H1 (cell line): ENCODE results near the gene SLC4A7. TPM values are rescaled to one million over a fixed set of nuclear protein-coding genes. Genes with fewer than 3 reads are reported as not detected.

Experiments
- CTCF ChIA-PET: fragments of 300-600 bp; sonication (Branson Sonifier 250); formaldehyde crosslinking; loops from one replicate; lab custom pipeline; 2021; ENCODE audit not compliant: partially characterized antibody; lab: Charles Lee
- POLR2A ChIA-PET: fragments of 300-600 bp; sonication (Branson Sonifier 250); formaldehyde crosslinking; loops from one replicate; lab custom pipeline; 2021; ENCODE audit warnings: inconsistent platforms; ENCODE audit not compliant: partially characterized antibody; lab: Charles Lee
- DNase-seq, 2 experiments: peaks; one replicate each; pipeline versions ENCODE4 v3.0.0 to v3.0.0-alpha.2; 2010 to 2022; ENCODE audit warnings: low spot score in 2 of 2, low read depth in 1 of 2, mixed read lengths in 1 of 2
- FAIRE-seq: peaks from 2 replicates; lab custom pipeline; 2011; peaks lifted over from hg19 to GRCh38; lab: Jason Lieb, UNC
- H2AFZ ChIP-seq: 2 replicates; pipeline ENCODE4 v1.8.1; 2012; ENCODE audit warnings: low read length, inconsistent platforms
- H2AK5ac ChIP-seq: 2 replicates; pipeline ENCODE4 v1.6.1; 2013; ENCODE audit warnings: low read depth, low read length
- H2BK120ac ChIP-seq: replicated peaks from 2 replicates; pipeline ENCODE3; 2013; ENCODE audit warnings: low read depth, low read length, inconsistent platforms
- H2BK12ac ChIP-seq: 2 replicates; pipeline ENCODE4 v1.6.1; 2013; ENCODE audit warnings: low read depth, low read length
- H2BK15ac ChIP-seq: 2 replicates; pipeline ENCODE4 v1.6.1; 2013; ENCODE audit warnings: low read length
- H2BK20ac ChIP-seq: 2 replicates; pipeline ENCODE4 v1.6.1; 2013; ENCODE audit warnings: low read length
- H2BK5ac ChIP-seq: 2 replicates; pipeline ENCODE4 v1.6.1; 2013; ENCODE audit warnings: low read depth, low read length
- H3K14ac ChIP-seq: 2 replicates; pipeline ENCODE4 v1.6.1; 2013; ENCODE audit warnings: inconsistent platforms; ENCODE audit not compliant: insufficient read length
- H3K18ac ChIP-seq: 2 replicates; pipeline ENCODE4 v1.6.1; 2013; ENCODE audit warnings: low read length; ENCODE audit errors: extremely low read depth
- H3K23ac ChIP-seq: 2 replicates; pipeline ENCODE4 v1.6.1; 2013; ENCODE audit warnings: inconsistent platforms; ENCODE audit not compliant: insufficient read length
- H3K23me2 ChIP-seq: 2 replicates; pipeline ENCODE4 v1.6.1; 2013; ENCODE audit warnings: low read depth, low read length
- H3K27ac ChIP-seq: 2 replicates; pipeline ENCODE4 v1.6.1; 2011; ENCODE audit warnings: low read depth, low read length, inconsistent platforms
- H3K27me3 ChIP-seq, 4 experiments: replicated peaks in 1 of 4; 1 replicate in 1 of 4; 2 replicates in 3 of 4; pipeline versions ENCODE4 v1.6.1 to v1.8.1; 2011 to 2013; ENCODE audit warnings: low read length in 3 of 4, mild to moderate bottlenecking in 3 of 4, inconsistent platforms in 2 of 4, mixed read lengths in 2 of 4, moderate library complexity in 1 of 4; ENCODE audit not compliant: control insufficient read depth in 3 of 4, insufficient read depth in 3 of 4; ENCODE audit errors: extremely low read depth in 1 of 4
- H3K36me3 ChIP-seq, 4 experiments: 2 replicates each; pipeline versions ENCODE4 v1.6.1 to v1.8.1; 2011 to 2013; ENCODE audit warnings: mild to moderate bottlenecking in 4 of 4, low read length in 3 of 4, moderate library complexity in 2 of 4, control low read depth in 1 of 4, inconsistent platforms in 1 of 4; ENCODE audit not compliant: insufficient read depth in 4 of 4, control insufficient read depth in 2 of 4
- H3K4ac ChIP-seq: replicated peaks from 2 replicates; pipeline ENCODE3; 2013; ENCODE audit warnings: low read length, low read depth, mixed read lengths, inconsistent platforms; ENCODE audit not compliant: insufficient read length
- H3K4me1 ChIP-seq, 4 experiments: replicated peaks in 1 of 4; 1 replicate in 1 of 4; 2 replicates in 3 of 4; pipeline versions ENCODE4 v1.6.1 to v1.8.1; 2011 to 2013; ENCODE audit warnings: low read length in 3 of 4, inconsistent platforms in 2 of 4, mixed read lengths in 1 of 4; ENCODE audit not compliant: insufficient read depth in 4 of 4, control insufficient read depth in 3 of 4
- H3K4me2 ChIP-seq, 2 experiments: 2 replicates each; pipeline versions ENCODE4 v1.6.1 to v1.8.1; 2011 to 2013; ENCODE audit warnings: low read depth in 2 of 2, low read length in 2 of 2, control low read depth in 1 of 2, inconsistent platforms in 1 of 2, mild to moderate bottlenecking in 1 of 2; ENCODE audit not compliant: insufficient read depth in 1 of 2
- H3K4me3 ChIP-seq, 4 experiments: fragments of 200-600, 300-600 bp in 1 of 4; sonication (generic), shearing (Covaris generic), sonication (Bioruptor Twin) in 1 of 4; 2 replicates each; pipeline versions ENCODE4 v1.5.1 to v1.8.1; 2011 to 2016; ENCODE audit warnings: low read length in 4 of 4, low read depth in 3 of 4, control low read depth in 2 of 4, inconsistent platforms in 2 of 4, mild to moderate bottlenecking in 2 of 4, mixed read lengths in 1 of 4, moderate library complexity in 1 of 4; ENCODE audit not compliant: insufficient read depth in 2 of 4; ENCODE audit errors: extremely low read depth in 1 of 4
- H3K56ac ChIP-seq: replicated peaks from 2 replicates; pipeline ENCODE3; 2013; ENCODE audit warnings: low read depth, mild to moderate bottlenecking, mixed read lengths, low read length, inconsistent platforms; ENCODE audit not compliant: insufficient read length
- H3K79me1 ChIP-seq: 2 replicates; pipeline ENCODE4 v1.6.1; 2013; ENCODE audit warnings: low read depth, low read length, control low read depth
- H3K79me2 ChIP-seq, 2 experiments: 2 replicates each; pipeline versions ENCODE4 v1.6.1 to v1.8.1; 2012 to 2013; ENCODE audit warnings: low read length in 2 of 2, mild to moderate bottlenecking in 2 of 2, inconsistent platforms in 1 of 2; ENCODE audit not compliant: insufficient read depth in 2 of 2, control insufficient read depth in 1 of 2
- H3K9ac ChIP-seq, 4 experiments: replicated peaks in 1 of 4; 1 replicate in 1 of 4; 2 replicates in 3 of 4; pipeline versions ENCODE4 v1.6.1 to v1.8.1; 2011 to 2013; ENCODE audit warnings: low read depth in 3 of 4, low read length in 3 of 4, control low read depth in 2 of 4, mild to moderate bottlenecking in 2 of 4, moderate library complexity in 2 of 4, inconsistent platforms in 1 of 4; ENCODE audit errors: extremely low read depth in 1 of 4
- H3K9me3 ChIP-seq, 2 experiments: 2 replicates each; pipeline versions ENCODE4 v1.6.1 to v1.8.1; 2012 to 2013; ENCODE audit warnings: mild to moderate bottlenecking in 2 of 2, moderate library complexity in 2 of 2, control low read depth in 1 of 2, inconsistent platforms in 1 of 2, low read depth in 1 of 2, low read length in 1 of 2, mixed read lengths in 1 of 2; ENCODE audit not compliant: insufficient read depth in 2 of 2
- H4K20me1 ChIP-seq, 2 experiments: replicated peaks in 1 of 2; 2 replicates each; pipeline versions ENCODE3 to v1.8.1; 2011 to 2013; ENCODE audit warnings: inconsistent platforms in 2 of 2, low read length in 2 of 2, mild to moderate bottlenecking in 1 of 2; ENCODE audit not compliant: insufficient read depth in 2 of 2, control insufficient read depth in 1 of 2
- H4K5ac ChIP-seq: 2 replicates; pipeline ENCODE4 v1.6.1; 2013; ENCODE audit warnings: low read length, low read depth, mixed read lengths, inconsistent platforms; ENCODE audit not compliant: insufficient read length
- H4K8ac ChIP-seq: 2 replicates; pipeline ENCODE4 v1.8.0; 2013; ENCODE audit warnings: mild to moderate bottlenecking, moderate library complexity, low read length, inconsistent platforms; ENCODE audit not compliant: insufficient read depth; ENCODE audit errors: extremely low read depth
- H4K91ac ChIP-seq: replicated peaks from 2 replicates; pipeline ENCODE3; 2013; ENCODE audit warnings: low read length, mixed read lengths, inconsistent platforms; ENCODE audit not compliant: insufficient read length
- CHD2 ChIP-seq: IDR thresholded peaks from 2 replicates; pipeline ENCODE4 v1.6.1; 2012; ENCODE audit warnings: low read length, improper control_type of control experiment
- EGR1 ChIP-seq: IDR thresholded peaks from 2 replicates; pipeline ENCODE4 v1.6.1; 2011; ENCODE audit warnings: low read depth, low read length, borderline replicate concordance
- HDAC6 ChIP-seq: IDR thresholded peaks from one replicate; pipeline ENCODE4 v1.7.1; 2012; ENCODE audit warnings: low read depth, mild to moderate bottlenecking, inconsistent platforms, low read length, moderate library complexity
- NRF1 ChIP-seq: IDR thresholded peaks from 2 replicates; pipeline ENCODE4 v1.6.1; 2011; ENCODE audit warnings: mild to moderate bottlenecking, low read depth, low read length, improper control_type of control experiment
- RFX5 ChIP-seq: IDR thresholded peaks from 2 replicates; pipeline ENCODE4 v1.6.1; 2011; ENCODE audit warnings: low read depth, low read length, improper control_type of control experiment, borderline replicate concordance
- RXRA ChIP-seq: IDR thresholded peaks from 2 replicates; pipeline ENCODE4 v1.6.1; 2011; ENCODE audit warnings: low read depth, mild to moderate bottlenecking, low read length, moderate library complexity; ENCODE audit not compliant: insufficient read depth
- SAP30 ChIP-seq: fragments of 300-600 bp; sonication (generic); IDR thresholded peaks from 2 replicates; pipeline ENCODE4 v1.7.1; 2012; ENCODE audit warnings: low read length, moderate library complexity, mild to moderate bottlenecking, inconsistent platforms; ENCODE audit not compliant: insufficient read depth, insufficient replicate concordance
- SIRT6 ChIP-seq: IDR thresholded peaks from one replicate; pipeline ENCODE4 v1.7.1; 2012; ENCODE audit warnings: low read length, inconsistent platforms
- YY1 ChIP-seq: IDR thresholded peaks from 2 replicates; pipeline ENCODE4 v1.6.1; 2011; ENCODE audit warnings: low read depth, mild to moderate bottlenecking, low read length
- WGBS, 2 experiments: shearing (Covaris generic) in 1 of 2; methylation state at CpG; one replicate each; pipeline versions ENCODE4 v1.1.6 to v1.1.7; 2013 to 2015; ENCODE audit warnings: low lambda C conversion rate in 2 of 2, mixed read lengths in 2 of 2, inconsistent platforms in 1 of 2, low coverage in 1 of 2, missing lambda C conversion rate in 1 of 2; ENCODE audit not compliant: insufficient replicate concordance in 2 of 2, insufficient coverage in 1 of 2, insufficient read length in 1 of 2; ENCODE audit errors: extremely low coverage in 1 of 2, missing lambda C conversion rate in 1 of 2; 5-methylcytosine and 5-hydroxymethylcytosine counted together
- polyA plus RNA-seq, 7 experiments: library from polyadenylated mRNA; depleted of rRNA in 3 of 7; stranded (reverse) in 5 of 7; unstranded in 2 of 7; fragments of >200 nt in 5 of 7; fragments of 200-250 nt in 2 of 7; gene quantifications; 1 replicate in 5 of 7; 2 replicates in 1 of 7; 4 replicates in 1 of 7; pipeline versions ENCODE4 v1.2.1 to v1.2.3, GENCODE V29; 2011 to 2013; ENCODE audit warnings: missing spikeins in 2 of 7, mixed read lengths in 2 of 7
- total RNA-seq: library from RNA; stranded (reverse); fragmentation: NEBNext Ultra II Directional; extraction: Animal tissue kit (Norgen Biotek cat#: 25700); gene quantifications from 2 replicates; pipeline ENCODE4 v1.2.1, GENCODE V29; 2021

Gene SLC4A7
- total and polyA plus RNA-seq, 2 of the 8 experiments (the other 6 are each of a cell fraction or from before 2014, with no cell fraction given) = 14.9 to 70.5 TPM

DNA sequence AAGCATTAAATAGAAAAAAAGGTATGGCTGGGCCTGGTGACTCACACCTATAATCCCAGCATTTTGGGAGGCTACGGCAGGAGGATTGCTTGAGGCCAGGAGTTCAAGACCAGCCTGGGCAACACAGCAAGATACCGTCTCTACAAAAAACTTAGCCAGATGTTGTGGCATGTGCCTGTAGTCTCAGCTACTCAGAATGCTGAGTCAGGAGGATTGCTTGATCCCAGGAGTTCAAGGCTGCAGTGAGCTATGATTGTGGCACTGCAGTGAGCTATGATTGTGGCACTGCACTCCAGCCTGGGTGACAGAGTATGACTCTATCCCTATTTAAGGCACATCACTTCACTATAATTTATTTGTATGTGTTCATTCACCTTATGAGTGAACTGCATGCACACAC is 54.3 kb downstream of the SLC4A7 start:
- no peaks in the 10 kb centered on the region for H3K27me3 ChIP-seq
- no peak overlapping the region for H2BK120ac ChIP-seq
- H3K4me1 ChIP-seq = no peaks in the 10 kb centered on the region
- TF ChIP-seq YY1 (no peak), SIRT6 (no peak), EGR1 (no peak), HDAC6 (no peak), RFX5 (no peak), RXRA (no peak), CHD2 (no peak), SAP30 (no peak), NRF1 (no peak)
- peaks cover 0 to 2% of the 10 kb centered on the region in 2 experiments for H4K20me1 ChIP-seq
- H2AK5ac ChIP-seq = no peak overlapping the region
- H3K18ac ChIP-seq = no peak overlapping the region
- H3K56ac ChIP-seq = no peak overlapping the region
- H3K14ac ChIP-seq = no peak overlapping the region
- no peak overlapping the region for H3K4me2 ChIP-seq
- 83% methylated on average over 2 of the region's 2 CpGs; no CpG with 5 or more reads in 1 of the 2 experiments for WGBS, 2 experiments
- H2BK5ac ChIP-seq = no peak overlapping the region
- no peaks in the 10 kb centered on the region for H3K79me2 ChIP-seq
- ChIA-PET CTCF (interaction anchor here (1.4 kb wide), 1 partner anchor 38 kb away, joined by 3 read pairs; no protein-coding TSS in a partner anchor), POLR2A (interaction anchor here (1.4 kb wide), 1 partner anchor 42 kb away, joined by 4 read pairs; no protein-coding TSS in a partner anchor)
- H3K79me1 ChIP-seq = no peaks in the 10 kb centered on the region
- no peak overlapping the region for H4K91ac ChIP-seq
- H3K9ac ChIP-seq = no peak overlapping the region
- H3K36me3 ChIP-seq = peaks cover 9 to 53% (median 32%) of the 10 kb centered on the region in 4 experiments; a peak in 7 of 8 replicates
- no peak overlapping the region for H4K8ac ChIP-seq
- no peak overlapping the region for H2BK12ac ChIP-seq
- no peak overlapping the region for H2BK15ac ChIP-seq
- no peak overlapping the region for H3K4ac ChIP-seq
- no peak overlapping the region for H2BK20ac ChIP-seq
- H3K4me3 ChIP-seq = no peak overlapping the region
- no peak overlapping the region for H2AFZ ChIP-seq
- H3K27ac ChIP-seq = no peak overlapping the region
- DNase-seq (no peak), FAIRE-seq (no peak)
- no peak overlapping the region for H4K5ac ChIP-seq
- H3K23me2 ChIP-seq = no peaks in the 10 kb centered on the region
- H3K23ac ChIP-seq = no peak overlapping the region
- H3K9me3 ChIP-seq = no peaks in the 10 kb centered on the region
